MM.1S (cell line): Measurements from ENCODE around the gene CA10.

Experiments
- DNase-seq: peaks from one replicate; pipeline ENCODE4 v3.0.0-alpha.2; 2015
- H2AFZ ChIP-seq: fragments of 300-600 bp; sonication (generic); 2 replicates; pipeline ENCODE4 v1.6.0; 2016; ENCODE audit warnings: antibody characterized with exemption, low read length
- H3F3A ChIP-seq: fragments of 300-600 bp; sonication (generic); 2 replicates; pipeline ENCODE4 v1.6.1; 2016; ENCODE audit warnings: mild to moderate bottlenecking, antibody characterized with exemption, low read length, moderate library complexity, mixed read lengths; ENCODE audit not compliant: insufficient read depth
- H3K27ac ChIP-seq: fragments of 300-600 bp; sonication (generic); 2 replicates; pipeline ENCODE4 v1.5.1; 2016; ENCODE audit warnings: mild to moderate bottlenecking, low read length
- H3K27me3 ChIP-seq: fragments of 300-600 bp; sonication (generic); replicated peaks from 2 replicates; pipeline ENCODE4 v1.6.0; 2016; ENCODE audit warnings: low read length; ENCODE audit not compliant: insufficient read depth
- H3K36me3 ChIP-seq: fragments of 300-600 bp; sonication (generic); replicated peaks from 2 replicates; pipeline ENCODE4 v1.6.1; 2016; ENCODE audit warnings: mild to moderate bottlenecking, low read length, mixed read lengths; ENCODE audit not compliant: insufficient read depth
- H3K4me1 ChIP-seq: fragments of 300-600 bp; sonication (generic); 2 replicates; pipeline ENCODE4 v1.6.1; 2016; ENCODE audit warnings: low read length, mixed read lengths
- H3K4me2 ChIP-seq: fragments of 300-600 bp; sonication (generic); 2 replicates; pipeline ENCODE4 v1.6.0; 2016; ENCODE audit warnings: low read depth, low read length
- H3K4me3 ChIP-seq: fragments of 300-600 bp; sonication (generic); 2 replicates; pipeline ENCODE4 v1.5.1; 2016; ENCODE audit warnings: low read length, mixed read lengths
- H3K79me2 ChIP-seq: fragments of 300-600 bp; sonication (generic); 2 replicates; pipeline ENCODE4 v1.6.1; 2016; ENCODE audit warnings: mixed run types, low read length, mixed read lengths
- H3K9ac ChIP-seq: fragments of 300-600 bp; sonication (generic); 2 replicates; pipeline ENCODE4 v1.6.1; 2016; ENCODE audit warnings: low read length, mixed read lengths
- H3K9me2 ChIP-seq: fragments of 300-600 bp; sonication (generic); replicated peaks from 2 replicates; pipeline ENCODE4 v1.6.1; 2016; ENCODE audit warnings: mild to moderate bottlenecking, low read length, mixed read lengths; ENCODE audit not compliant: insufficient read depth
- H3K9me3 ChIP-seq: fragments of 300-600 bp; sonication (generic); replicated peaks from 2 replicates; pipeline ENCODE4 v1.6.1; 2016; ENCODE audit warnings: mild to moderate bottlenecking, low read length, mixed read lengths; ENCODE audit not compliant: insufficient read depth
- H4K20me1 ChIP-seq: fragments of 300-600 bp; sonication (generic); 2 replicates; pipeline ENCODE4 v1.6.1; 2016; ENCODE audit warnings: mild to moderate bottlenecking, low read length, moderate library complexity, mixed read lengths; ENCODE audit not compliant: insufficient read depth
- CTCF ChIP-seq: fragments of 300-600 bp; sonication (generic); IDR thresholded peaks from 2 replicates; pipeline ENCODE4 v1.5.1; 2016; ENCODE audit warnings: antibody characterized with exemption, low read length, mixed read lengths
- EZH2 ChIP-seq: fragments of 300-600 bp; sonication (generic); optimal IDR thresholded peaks from 2 replicates; pipeline ENCODE3; 2017; ENCODE audit warnings: low read depth, mild to moderate bottlenecking, antibody characterized with exemption, low read length, mixed read lengths
- EZH2phosphoT487 ChIP-seq: fragments of 300-600 bp; sonication (generic); IDR thresholded peaks from 2 replicates; pipeline ENCODE4 v1.6.1; 2018; ENCODE audit warnings: antibody characterized with exemption, low read length

CA10 gene

GRCh38 chr17:51913491-51914205 is 244.9 kb downstream of the CA10 start:
- no peaks in the 10 kb centered on the region for H3F3A ChIP-seq
- H3K9me2 ChIP-seq = no peaks in the 10 kb centered on the region
- no peak overlapping the region for H3K9ac ChIP-seq
- H2AFZ ChIP-seq = no peak overlapping the region
- TF ChIP-seq CTCF (no peak), EZH2phosphoT487 (no peak), EZH2 (no peak)
- H3K79me2 ChIP-seq = no peaks in the 10 kb centered on the region
- no peaks in the 10 kb centered on the region for H3K27me3 ChIP-seq
- H3K4me3 ChIP-seq = no peak overlapping the region
- H4K20me1 ChIP-seq = no peaks in the 10 kb centered on the region
- DNase-seq = no peak
- H3K9me3 ChIP-seq = no peaks in the 10 kb centered on the region
- no peak overlapping the region for H3K27ac ChIP-seq
- H3K4me2 ChIP-seq = no peak overlapping the region
- H3K36me3 ChIP-seq = no peaks in the 10 kb centered on the region
- H3K4me1 ChIP-seq = peaks cover 5% of the 10 kb centered on the region; the same call in 1 of the 2 replicates

- no peaks in the 10 kb centered on the region for H3K36me3 ChIP-seq
- no peak for TF ChIP-seq EZH2
- TF ChIP-seq CTCF = no peak
- no peak for TF ChIP-seq EZH2phosphoT487
- no peaks in the 10 kb centered on the region for H3K27me3 ChIP-seq
- no peak overlapping the region for H3K4me3 ChIP-seq
- no peak overlapping the region for H3K27ac ChIP-seq
- peaks cover 5% of the 10 kb centered on the region; the same call in 1 of the 2 replicates for H3K4me1 ChIP-seq
- H3K9ac ChIP-seq = no peak overlapping the region
- H3F3A ChIP-seq = no peaks in the 10 kb centered on the region
- DNase-seq = no peak
- no peaks in the 10 kb centered on the region for H3K9me3 ChIP-seq
- H4K20me1 ChIP-seq = no peaks in the 10 kb centered on the region
- no peaks in the 10 kb centered on the region for H3K79me2 ChIP-seq
- no peak overlapping the region for H3K4me2 ChIP-seq
- H3K9me2 ChIP-seq = no peaks in the 10 kb centered on the region
- H2AFZ ChIP-seq = no peak overlapping the region
These were observed 245.6 kb downstream of the CA10 start for GRCh38 chr17:51912939-51913338.

DNA sequence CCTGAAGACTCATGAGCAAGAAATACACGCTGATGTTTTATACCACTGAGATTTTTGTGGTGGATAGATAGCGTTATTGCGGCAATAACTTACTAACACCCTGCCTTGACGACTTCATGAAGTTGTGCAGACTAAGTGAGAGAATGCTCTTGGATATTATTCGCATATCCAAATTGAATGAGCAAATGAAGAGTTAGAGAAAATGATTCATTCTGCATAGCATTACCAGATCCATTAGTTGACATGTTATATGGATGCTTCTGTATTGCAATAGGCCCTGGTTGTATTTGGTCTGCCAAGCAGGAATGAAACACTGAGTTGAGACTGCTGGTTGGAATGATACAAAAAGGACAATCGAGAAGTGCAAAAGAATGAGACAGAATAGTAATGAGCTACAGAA is 247.3 kb downstream of the CA10 start:
- Histone ChIP-seq H3K9ac (no peak overlapping the region), H3K79me2 (no peaks in the 10 kb centered on the region), H3K27me3 (no peaks in the 10 kb centered on the region), H3K4me3 (no peak overlapping the region), H4K20me1 (no peaks in the 10 kb centered on the region), H3F3A (no peaks in the 10 kb centered on the region), H3K9me3 (no peaks in the 10 kb centered on the region), H3K36me3 (no peaks in the 10 kb centered on the region), H3K4me2 (no peak overlapping the region), H2AFZ (no peak overlapping the region), H3K9me2 (no peaks in the 10 kb centered on the region), H3K4me1 (peaks cover 5% of the 10 kb centered on the region; the same call in 1 of the 2 replicates), H3K27ac (no peak overlapping the region)
- TF ChIP-seq EZH2phosphoT487 = no peak
- TF ChIP-seq CTCF = no peak
- no peak for TF ChIP-seq EZH2
- no peak for DNase-seq
